ENCODE measurements around the gene CYFIP2.

Gene CYFIP2

DNA sequence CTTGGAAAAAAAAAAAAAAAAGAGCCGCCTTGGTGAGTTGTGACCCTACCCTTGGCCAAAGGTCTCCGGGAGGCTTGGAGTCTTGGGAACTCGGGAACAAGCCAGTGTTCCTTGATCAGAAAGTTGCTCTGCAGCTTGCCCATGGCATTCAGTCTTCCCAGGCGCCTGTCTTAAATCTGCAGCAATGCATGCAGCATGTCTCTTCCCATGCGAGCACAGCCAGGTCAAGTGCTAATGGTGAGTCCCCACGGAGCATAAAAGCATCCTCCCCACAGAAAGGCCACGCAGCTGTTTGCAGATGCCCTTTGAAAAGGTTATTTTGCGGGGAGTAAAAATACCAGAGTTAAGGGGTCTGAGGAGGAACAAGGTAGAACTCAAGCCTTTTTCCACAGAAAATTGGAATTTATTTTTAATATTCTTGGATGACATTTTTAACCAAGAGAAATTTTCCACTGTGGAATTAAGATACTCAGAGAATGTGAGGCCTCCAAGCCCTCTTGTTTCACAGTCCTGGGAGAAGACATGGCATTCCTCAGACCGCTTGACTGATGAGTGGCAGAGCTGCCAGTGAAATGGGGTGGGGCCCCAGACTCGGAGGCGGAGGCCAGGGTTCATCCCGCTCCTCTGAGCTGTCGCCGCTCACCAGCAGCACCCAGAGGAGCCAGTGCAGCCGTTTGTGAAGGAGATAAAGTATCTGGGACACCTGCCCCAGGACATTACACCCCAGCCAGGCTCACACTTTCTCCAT lies 81.6 kb downstream of the CYFIP2 start:
- Histone ChIP-seq H3K27me3 (ENCODE audit: insufficient read depth, low read length) (peaks cover 37% of the 10 kb centered on the region), H2AFZ (ENCODE audit: low read length, unreplicated experiment) (no peak overlapping the region), H3K4me3 (ENCODE audit: low read depth, low read length) (no peak overlapping the region), H3K36me3 (ENCODE audit: insufficient read depth, low read length) (no peaks in the 10 kb centered on the region), H3K79me2 (ENCODE audit: control insufficient read depth, insufficient read depth, low read length, unreplicated experiment) (no peaks in the 10 kb centered on the region), H3K27ac (ENCODE audit: low read depth, low read length) (no peak overlapping the region), H3K4me1 (ENCODE audit: control insufficient read depth, insufficient read depth, low read length, unreplicated experiment) (no peaks in the 10 kb centered on the region)

DNA sequence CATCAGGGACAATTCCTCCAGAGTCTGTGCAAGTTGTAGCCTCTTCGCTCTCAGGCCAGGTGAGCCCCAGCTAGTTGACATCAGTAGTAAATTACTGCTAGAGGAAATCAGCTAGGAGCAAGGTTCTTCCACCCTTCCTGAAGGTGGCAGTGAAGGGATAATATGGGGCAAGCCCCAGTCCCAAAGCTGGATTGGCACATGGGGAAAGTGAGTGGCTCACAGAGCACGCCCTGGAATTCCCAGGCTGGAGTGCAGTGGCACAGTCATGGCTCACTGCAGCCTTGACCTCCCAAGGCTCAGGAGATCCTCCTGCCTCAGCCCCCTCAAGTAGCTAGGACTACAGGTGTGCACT lies 82.1 kb downstream of the CYFIP2 start:
- H3K4me3 ChIP-seq (ENCODE audit: low read depth, low read length) = no peak overlapping the region
- H3K27ac ChIP-seq (ENCODE audit: low read depth, low read length) = no peak overlapping the region
- H3K27me3 ChIP-seq (ENCODE audit: insufficient read depth, low read length) = peaks cover 37% of the 10 kb centered on the region
- H3K36me3 ChIP-seq (ENCODE audit: insufficient read depth, low read length) = no peaks in the 10 kb centered on the region
- H3K79me2 ChIP-seq (ENCODE audit: control insufficient read depth, insufficient read depth, low read length, unreplicated experiment) = no peaks in the 10 kb centered on the region
- H2AFZ ChIP-seq (ENCODE audit: low read length, unreplicated experiment) = no peak overlapping the region
- H3K4me1 ChIP-seq (ENCODE audit: control insufficient read depth, insufficient read depth, low read length, unreplicated experiment) = no peaks in the 10 kb centered on the region

DNA sequence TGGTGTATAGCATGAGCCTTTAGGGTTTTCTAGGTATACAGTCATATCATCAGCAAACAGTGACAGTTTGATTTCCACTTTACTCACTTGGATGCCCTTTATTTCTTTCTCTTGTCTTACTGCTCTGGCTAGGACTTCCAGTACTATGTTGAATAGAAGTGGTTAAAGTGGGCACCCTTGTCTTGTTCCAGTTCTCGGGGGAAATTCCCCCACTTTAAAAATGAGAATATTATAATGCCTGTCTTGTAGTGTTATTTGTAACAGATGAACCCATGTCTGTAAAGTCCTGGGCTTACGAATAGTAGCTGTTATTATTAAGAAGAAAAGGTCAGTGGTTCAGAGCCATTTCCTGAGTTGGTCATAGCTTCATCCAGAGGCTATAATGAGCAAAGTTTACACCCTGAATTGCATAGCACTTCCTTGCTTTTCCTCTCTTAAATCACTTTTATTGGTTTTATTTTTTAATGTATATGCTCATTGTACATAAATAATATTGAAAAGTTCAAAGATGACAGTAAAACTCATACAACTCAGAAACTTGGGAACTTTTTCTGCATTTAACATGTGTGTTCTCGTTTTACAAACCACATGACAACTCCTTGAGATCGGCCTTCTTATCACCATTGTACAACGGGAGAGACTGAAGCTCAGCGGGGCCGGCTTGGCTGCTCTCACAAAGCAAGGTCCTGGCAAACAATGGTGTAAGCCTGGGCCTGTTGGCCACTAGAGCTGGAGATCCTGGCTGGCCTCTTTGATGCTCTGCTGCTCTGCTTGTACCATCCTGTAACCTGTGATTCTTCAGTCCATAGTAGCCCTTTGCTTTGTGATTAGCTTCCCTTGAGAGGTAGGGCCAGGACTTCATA lies 85.2 kb downstream of the CYFIP2 start:
- H2AFZ ChIP-seq (ENCODE audit: low read length, unreplicated experiment) = no peak overlapping the region
- H3K4me1 ChIP-seq (ENCODE audit: control insufficient read depth, insufficient read depth, low read length, unreplicated experiment) = no peaks in the 10 kb centered on the region
- H3K27me3 ChIP-seq (ENCODE audit: insufficient read depth, low read length) = peaks cover 16% of the 10 kb centered on the region
- H3K27ac ChIP-seq (ENCODE audit: low read depth, low read length) = no peak overlapping the region
- no peaks in the 10 kb centered on the region for H3K79me2 ChIP-seq (ENCODE audit: control insufficient read depth, insufficient read depth, low read length, unreplicated experiment)
- H3K36me3 ChIP-seq (ENCODE audit: insufficient read depth, low read length) = no peaks in the 10 kb centered on the region
- no peak overlapping the region for H3K4me3 ChIP-seq (ENCODE audit: low read depth, low read length)

DNA sequence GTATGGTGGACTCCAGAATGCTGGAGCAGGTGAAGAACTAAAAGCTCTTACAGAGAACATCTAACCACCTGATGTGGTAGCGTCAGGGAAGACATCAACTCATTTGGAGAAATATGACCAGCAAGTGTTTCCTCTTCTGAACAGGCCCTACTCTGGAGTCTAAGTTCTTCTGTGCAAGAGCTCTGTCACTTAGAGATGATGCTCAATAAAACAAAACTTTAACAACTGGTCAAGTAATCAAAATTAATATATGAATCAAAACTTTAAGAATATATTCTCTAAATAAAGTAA lies 85.8 kb downstream of the CYFIP2 start:
- Histone ChIP-seq H3K79me2 (ENCODE audit: control insufficient read depth, insufficient read depth, low read length, unreplicated experiment) (no peaks in the 10 kb centered on the region), H3K4me3 (ENCODE audit: low read depth, low read length) (no peak overlapping the region), H3K4me1 (ENCODE audit: control insufficient read depth, insufficient read depth, low read length, unreplicated experiment) (no peaks in the 10 kb centered on the region), H2AFZ (ENCODE audit: low read length, unreplicated experiment) (no peak overlapping the region), H3K27ac (ENCODE audit: low read depth, low read length) (no peak overlapping the region), H3K36me3 (ENCODE audit: insufficient read depth, low read length) (no peaks in the 10 kb centered on the region), H3K27me3 (ENCODE audit: insufficient read depth, low read length) (peaks cover 10% of the 10 kb centered on the region)

DNA sequence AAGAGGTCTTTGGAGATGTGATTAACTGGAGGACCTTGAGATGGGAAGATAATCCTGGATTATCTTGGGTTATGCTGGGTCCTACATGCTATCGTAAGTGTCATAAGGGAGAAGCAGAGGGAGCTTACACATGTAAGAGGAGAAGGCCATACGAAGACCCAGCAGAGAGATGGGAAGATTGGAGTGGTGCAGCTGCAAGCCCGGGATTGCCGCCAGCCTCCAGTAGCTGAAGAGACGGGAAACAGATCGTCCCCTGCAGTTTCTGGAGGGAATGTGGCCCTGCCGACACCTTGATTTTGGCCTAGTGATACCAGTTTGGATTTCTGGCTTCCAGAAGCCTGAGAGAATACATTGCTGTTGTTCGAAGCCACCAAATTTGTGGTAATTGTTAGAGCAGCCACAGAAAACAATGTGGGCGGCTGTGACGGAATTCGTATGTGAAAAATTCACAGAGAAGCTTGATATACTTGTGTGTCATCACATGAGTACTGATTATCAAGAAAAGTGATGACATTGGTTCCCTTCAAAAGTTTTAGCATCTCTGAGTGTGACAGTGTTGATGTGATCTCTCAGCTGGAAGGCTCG lies 86.9 kb downstream of the CYFIP2 start:
- H3K4me1 ChIP-seq (ENCODE audit: control insufficient read depth, insufficient read depth, low read length, unreplicated experiment) = no peaks in the 10 kb centered on the region
- peaks cover under 1% of the 10 kb centered on the region; the same call in 1 of the 2 replicates for H3K27me3 ChIP-seq (ENCODE audit: insufficient read depth, low read length)
- H3K27ac ChIP-seq (ENCODE audit: low read depth, low read length) = no peak overlapping the region
- H3K4me3 ChIP-seq (ENCODE audit: low read depth, low read length) = no peak overlapping the region
- no peak overlapping the region for H2AFZ ChIP-seq (ENCODE audit: low read length, unreplicated experiment)
- H3K36me3 ChIP-seq (ENCODE audit: insufficient read depth, low read length) = no peaks in the 10 kb centered on the region
- H3K79me2 ChIP-seq (ENCODE audit: control insufficient read depth, insufficient read depth, low read length, unreplicated experiment) = no peaks in the 10 kb centered on the region

DNA sequence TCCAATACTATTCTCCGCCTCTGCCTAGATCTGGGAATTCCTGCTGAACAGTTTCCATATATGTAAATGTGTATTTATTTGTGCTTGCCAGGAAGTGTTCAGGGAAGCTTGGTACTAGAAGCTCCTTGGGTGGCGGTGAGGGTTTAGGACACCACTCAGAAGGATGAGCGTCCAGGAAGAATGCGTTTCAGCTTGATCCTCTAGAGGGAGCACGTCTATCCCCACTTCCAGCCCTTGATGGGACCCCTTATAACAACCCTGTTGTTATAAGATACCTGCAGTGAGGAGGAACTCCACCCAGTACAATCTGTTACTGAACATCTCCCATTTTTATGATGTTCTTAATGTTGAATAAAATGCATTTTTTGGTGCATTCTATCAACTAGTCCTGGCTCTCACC lies 88.9 kb downstream of the CYFIP2 start:
- H2AFZ ChIP-seq (ENCODE audit: low read length, unreplicated experiment) = no peak overlapping the region
- no peak overlapping the region for H3K4me3 ChIP-seq (ENCODE audit: low read depth, low read length)
- no peak overlapping the region for H3K27ac ChIP-seq (ENCODE audit: low read depth, low read length)
- no peaks in the 10 kb centered on the region for H3K79me2 ChIP-seq (ENCODE audit: control insufficient read depth, insufficient read depth, low read length, unreplicated experiment)
- H3K36me3 ChIP-seq (ENCODE audit: insufficient read depth, low read length) = no peaks in the 10 kb centered on the region
- no peaks in the 10 kb centered on the region for H3K4me1 ChIP-seq (ENCODE audit: control insufficient read depth, insufficient read depth, low read length, unreplicated experiment)
- no peaks in the 10 kb centered on the region; the same call in 1 of the 2 replicates for H3K27me3 ChIP-seq (ENCODE audit: insufficient read depth, low read length)

DNA sequence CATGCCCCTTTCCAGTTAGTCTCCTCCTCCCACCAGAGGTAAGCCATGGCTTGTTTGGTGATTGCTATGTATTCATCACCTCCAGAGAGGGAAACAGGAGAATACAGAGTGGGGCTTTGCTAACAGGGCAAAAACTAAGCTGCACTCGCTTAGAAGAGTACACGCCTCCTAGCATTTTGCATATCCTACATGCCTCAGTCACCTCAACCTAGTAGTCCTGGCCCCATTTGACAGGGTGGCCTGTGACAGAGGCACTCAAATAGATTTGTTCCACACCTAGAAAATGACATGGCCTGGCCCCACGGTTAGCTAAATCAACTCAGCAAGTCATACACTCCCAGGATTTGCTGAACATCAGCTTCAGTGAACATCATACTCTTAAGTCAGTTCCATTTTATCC lies 90.7 kb downstream of the CYFIP2 start:
- H3K27me3 ChIP-seq (ENCODE audit: insufficient read depth, low read length) = no peaks in the 10 kb centered on the region; the same call in 1 of the 2 replicates
- no peak overlapping the region for H3K27ac ChIP-seq (ENCODE audit: low read depth, low read length)
- no peaks in the 10 kb centered on the region for H3K36me3 ChIP-seq (ENCODE audit: insufficient read depth, low read length)
- no peak overlapping the region for H2AFZ ChIP-seq (ENCODE audit: low read length, unreplicated experiment)
- no peaks in the 10 kb centered on the region for H3K4me1 ChIP-seq (ENCODE audit: control insufficient read depth, insufficient read depth, low read length, unreplicated experiment)
- H3K4me3 ChIP-seq (ENCODE audit: low read depth, low read length) = no peak overlapping the region
- no peaks in the 10 kb centered on the region for H3K79me2 ChIP-seq (ENCODE audit: control insufficient read depth, insufficient read depth, low read length, unreplicated experiment)

DNA sequence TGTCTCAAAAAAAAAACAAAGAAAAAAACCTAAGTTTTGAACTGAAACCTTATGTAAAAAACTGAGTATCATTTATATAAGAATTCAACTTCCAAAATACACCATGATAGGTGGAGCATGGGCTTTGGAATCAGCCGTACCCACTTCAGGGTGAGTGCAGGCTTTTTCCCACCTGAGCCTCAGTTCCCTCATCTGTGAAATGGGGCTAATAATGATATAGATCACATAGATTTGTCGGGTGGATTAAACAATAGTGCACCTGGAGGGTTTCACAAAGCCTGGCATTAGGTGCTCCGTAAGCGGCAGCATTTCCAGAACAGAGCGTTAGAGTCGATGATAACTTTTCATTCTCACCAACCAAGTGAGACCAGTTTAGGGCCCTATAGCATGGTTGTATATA lies 91.9 kb downstream of the CYFIP2 start:
- Histone ChIP-seq H3K79me2 (ENCODE audit: control insufficient read depth, insufficient read depth, low read length, unreplicated experiment) (no peaks in the 10 kb centered on the region), H3K4me3 (ENCODE audit: low read depth, low read length) (no peak overlapping the region), H3K27ac (ENCODE audit: low read depth, low read length) (no peak overlapping the region), H3K27me3 (ENCODE audit: insufficient read depth, low read length) (no peaks in the 10 kb centered on the region; the same call in 1 of the 2 replicates), H3K36me3 (ENCODE audit: insufficient read depth, low read length) (no peaks in the 10 kb centered on the region), H3K4me1 (ENCODE audit: control insufficient read depth, insufficient read depth, low read length, unreplicated experiment) (no peaks in the 10 kb centered on the region), H2AFZ (ENCODE audit: low read length, unreplicated experiment) (no peak overlapping the region)

DNA sequence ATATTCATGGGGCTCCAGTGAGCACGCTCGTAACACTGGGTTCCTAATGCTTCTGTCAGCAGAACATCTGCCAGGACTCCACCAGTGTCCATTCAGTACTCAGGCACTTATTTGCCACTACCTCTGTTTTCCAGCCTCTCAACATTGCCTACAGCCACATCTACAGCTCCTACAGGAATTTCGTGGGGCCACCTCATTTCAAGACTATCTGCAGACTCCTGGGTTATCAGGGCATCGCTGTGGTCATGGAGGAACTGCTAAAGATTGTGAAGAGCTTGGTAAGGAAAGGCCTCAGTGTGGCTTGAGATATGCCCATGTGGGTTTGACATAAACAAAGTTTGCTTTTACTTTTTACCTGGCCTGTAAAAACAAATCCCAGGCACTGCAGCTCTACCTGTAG lies 92.9 kb downstream of the CYFIP2 start:
- Histone ChIP-seq H2AFZ (ENCODE audit: low read length, unreplicated experiment) (no peak overlapping the region), H3K36me3 (ENCODE audit: insufficient read depth, low read length) (no peaks in the 10 kb centered on the region), H3K27me3 (ENCODE audit: insufficient read depth, low read length) (no peaks in the 10 kb centered on the region; the same call in 1 of the 2 replicates), H3K79me2 (ENCODE audit: control insufficient read depth, insufficient read depth, low read length, unreplicated experiment) (no peaks in the 10 kb centered on the region), H3K4me1 (ENCODE audit: control insufficient read depth, insufficient read depth, low read length, unreplicated experiment) (no peaks in the 10 kb centered on the region), H3K4me3 (ENCODE audit: low read depth, low read length) (no peak overlapping the region), H3K27ac (ENCODE audit: low read depth, low read length) (no peak overlapping the region)

DNA sequence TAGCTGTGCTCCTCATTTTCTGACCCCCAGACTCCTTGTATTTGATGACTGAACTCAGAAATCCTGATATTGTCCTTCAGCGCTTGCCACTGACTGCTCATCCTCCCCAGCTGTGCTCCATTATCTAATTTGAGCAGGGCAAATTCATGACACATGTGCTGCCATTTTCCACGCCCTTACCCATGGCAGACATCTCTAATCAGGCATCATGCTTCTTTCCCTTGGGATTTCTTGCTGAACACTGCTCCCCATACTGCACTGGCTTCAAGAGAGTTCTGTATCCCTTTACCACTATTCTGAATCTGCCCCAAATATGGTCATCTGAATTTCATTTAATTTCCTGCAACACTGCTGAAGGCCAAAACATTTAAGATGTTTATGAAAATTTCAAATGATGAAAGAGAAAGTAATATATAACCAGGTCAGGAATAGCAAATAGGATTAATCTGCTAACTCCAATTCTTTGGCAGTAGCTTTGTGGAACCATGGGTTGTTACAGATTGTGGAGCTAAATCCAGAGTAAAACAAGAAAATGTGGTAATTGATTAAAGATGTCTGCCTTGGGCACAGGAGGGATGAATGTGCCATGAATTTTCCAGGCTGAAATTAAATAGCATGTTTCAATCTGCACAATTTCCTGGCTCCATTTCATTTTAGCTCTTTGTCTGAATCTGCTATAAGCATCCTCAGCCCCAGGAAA lies 93.6 kb downstream of the CYFIP2 start:
- no peak overlapping the region for H2AFZ ChIP-seq (ENCODE audit: low read length, unreplicated experiment)
- H3K36me3 ChIP-seq (ENCODE audit: insufficient read depth, low read length) = no peaks in the 10 kb centered on the region
- peaks cover 3% of the 10 kb centered on the region; the same call in 1 of the 2 replicates for H3K27me3 ChIP-seq (ENCODE audit: insufficient read depth, low read length)
- H3K4me3 ChIP-seq (ENCODE audit: low read depth, low read length) = no peak overlapping the region
- H3K4me1 ChIP-seq (ENCODE audit: control insufficient read depth, insufficient read depth, low read length, unreplicated experiment) = no peaks in the 10 kb centered on the region
- H3K79me2 ChIP-seq (ENCODE audit: control insufficient read depth, insufficient read depth, low read length, unreplicated experiment) = no peaks in the 10 kb centered on the region
- H3K27ac ChIP-seq (ENCODE audit: low read depth, low read length) = no peak overlapping the region

All from ACC112 (cell line).